ENCODE results near the gene SIK2. TPM values are rescaled to one million over a fixed set of nuclear protein-coding genes. Genes with fewer than 3 reads are reported as not detected.

The SIK2 gene
- total RNA-seq, 1 experiment from 2014 or later, result 9.0 TPM

DNA sequence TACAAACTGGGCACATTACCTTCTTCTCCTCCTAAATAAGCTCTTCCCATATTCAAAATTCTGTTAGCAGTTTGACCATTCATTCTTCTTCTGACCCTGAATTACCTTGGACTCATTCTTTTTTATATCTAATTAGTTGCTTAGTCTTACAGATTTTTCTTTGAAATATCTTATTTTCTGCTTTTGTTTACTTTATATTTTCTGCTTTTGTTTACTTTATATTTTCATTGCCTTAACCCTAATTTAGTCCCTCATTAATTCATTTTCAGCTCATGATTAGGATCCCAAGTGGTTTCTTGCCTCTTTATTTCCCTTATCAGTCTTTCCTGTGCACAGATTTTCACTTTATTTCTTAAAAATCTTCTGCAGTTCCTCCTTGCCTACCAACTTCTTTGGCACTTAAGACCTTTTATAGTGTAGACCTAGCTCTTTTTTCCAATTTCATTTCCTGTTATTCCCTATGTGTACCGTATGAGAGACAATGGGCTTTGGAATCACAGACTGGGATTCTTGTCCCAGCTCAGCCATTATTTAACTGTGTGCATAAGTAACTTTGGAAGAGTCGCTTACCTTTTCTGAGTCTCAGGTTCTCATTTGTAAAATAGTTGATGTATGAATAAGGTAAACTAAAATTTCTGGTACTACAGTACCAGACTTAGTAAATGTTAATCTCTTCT is 39.2 kb downstream of the SIK2 start:
- intact Hi-C loops (cut with micrococcal nuclease), result no loop called here

DNA sequence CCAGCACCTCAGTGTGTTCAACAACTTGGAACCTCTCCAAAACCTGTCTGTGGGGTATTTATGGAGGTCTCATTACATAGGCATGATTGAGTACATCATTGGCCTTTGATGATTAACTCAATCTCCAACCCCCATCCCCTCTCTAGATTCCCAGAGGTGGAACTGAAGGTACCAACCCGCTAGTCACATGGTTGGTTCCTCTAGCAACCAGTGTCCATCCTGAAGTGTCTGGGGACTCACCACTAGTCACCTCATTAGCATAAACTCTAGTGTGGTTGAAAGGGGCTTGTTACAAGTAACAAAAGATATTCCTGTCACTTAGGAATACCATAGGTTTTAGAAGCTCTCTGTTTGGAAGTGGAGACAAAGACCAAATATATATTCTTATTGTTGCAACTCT is 40.3 kb downstream of the SIK2 start:
- no peak overlapping the region for H3K4me2 ChIP-seq (ENCODE audit: low read length)
- no peaks in the 10 kb centered on the region; the same call in 1 of the 2 replicates for H3K36me3 ChIP-seq (ENCODE audit: low read depth, low read length)
- BruUV-seq (replicated peaks), result no TSS peak
- no peaks in the 10 kb centered on the region for H3K27me3 ChIP-seq (ENCODE audit: low read length)
- POLR2A ChIA-PET (ENCODE audit: unreplicated experiment), result no interaction called here
- CTCF ChIA-PET, result no interaction called here
- no peaks in the 10 kb centered on the region for H3K9me3 ChIP-seq (ENCODE audit: low read length)
- no peaks in the 10 kb centered on the region for H3K4me1 ChIP-seq (ENCODE audit: insufficient read depth, low read length)
- TF ChIP-seq EZH2phosphoT487 (IDR thresholded peaks at IDR 0.05; ENCODE audit: borderline replicate concordance, low read length) (no peak), EZH2 (IDR thresholded peaks at IDR 0.05; ENCODE audit: low read length, unreplicated experiment) (no peak)
- TF ChIP-seq, protein P1, sequence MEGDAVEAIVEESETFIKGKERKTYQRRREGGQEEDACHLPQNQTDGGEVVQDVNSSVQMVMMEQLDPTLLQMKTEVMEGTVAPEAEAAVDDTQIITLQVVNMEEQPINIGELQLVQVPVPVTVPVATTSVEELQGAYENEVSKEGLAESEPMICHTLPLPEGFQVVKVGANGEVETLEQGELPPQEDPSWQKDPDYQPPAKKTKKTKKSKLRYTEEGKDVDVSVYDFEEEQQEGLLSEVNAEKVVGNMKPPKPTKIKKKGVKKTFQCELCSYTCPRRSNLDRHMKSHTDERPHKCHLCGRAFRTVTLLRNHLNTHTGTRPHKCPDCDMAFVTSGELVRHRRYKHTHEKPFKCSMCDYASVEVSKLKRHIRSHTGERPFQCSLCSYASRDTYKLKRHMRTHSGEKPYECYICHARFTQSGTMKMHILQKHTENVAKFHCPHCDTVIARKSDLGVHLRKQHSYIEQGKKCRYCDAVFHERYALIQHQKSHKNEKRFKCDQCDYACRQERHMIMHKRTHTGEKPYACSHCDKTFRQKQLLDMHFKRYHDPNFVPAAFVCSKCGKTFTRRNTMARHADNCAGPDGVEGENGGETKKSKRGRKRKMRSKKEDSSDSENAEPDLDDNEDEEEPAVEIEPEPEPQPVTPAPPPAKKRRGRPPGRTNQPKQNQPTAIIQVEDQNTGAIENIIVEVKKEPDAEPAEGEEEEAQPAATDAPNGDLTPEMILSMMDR (conservative IDR thresholded peaks at IDR 0.05; ENCODE audit: low read depth, low read length), result no peak
- no peaks in the 10 kb centered on the region for H3K9me2 ChIP-seq (replicated peaks; ENCODE audit: low read length)
- H3K27ac ChIP-seq (ENCODE audit: low read length), result no peak overlapping the region
- H3F3A ChIP-seq (ENCODE audit: low read length, unreplicated experiment), result no peaks in the 10 kb centered on the region
- H3K4me3 ChIP-seq (ENCODE audit: low read length), result no peak overlapping the region
- no peak overlapping the region for H3K9ac ChIP-seq (ENCODE audit: low read length)
- H3K79me2 ChIP-seq (ENCODE audit: low read length), result no peaks in the 10 kb centered on the region
- no peak overlapping the region for H2AFZ ChIP-seq (ENCODE audit: low read length)
- DNase-seq, result no peak
- intact Hi-C loops (cut with micrococcal nuclease), result no loop called here
- ATAC-seq, result no peak
- no peaks in the 10 kb centered on the region for H4K20me1 ChIP-seq (ENCODE audit: low read length)

More for the DNA sequence above, 39.2 kb downstream of the SIK2 start:
- DNase-seq, result no peak
- no peak for ATAC-seq
- TF ChIP-seq EZH2phosphoT487 (IDR thresholded peaks at IDR 0.05; ENCODE audit: borderline replicate concordance, low read length) (no peak), EZH2 (IDR thresholded peaks at IDR 0.05; ENCODE audit: low read length, unreplicated experiment) (no peak)
- TF ChIP-seq, protein P1 (conservative IDR thresholded peaks at IDR 0.05; ENCODE audit: low read depth, low read length), result no peak
- H3K9me3 ChIP-seq (ENCODE audit: low read length), result no peaks in the 10 kb centered on the region
- ChIA-PET CTCF (no interaction called here), POLR2A (ENCODE audit: unreplicated experiment) (interaction anchor here (0.7 kb wide), 1 partner anchor 523 kb away, joined by 5 read pairs; the partner anchor contains the start of gene IL18)
- no peaks in the 10 kb centered on the region for H4K20me1 ChIP-seq (ENCODE audit: low read length)
- no peaks in the 10 kb centered on the region for H3K9me2 ChIP-seq (replicated peaks; ENCODE audit: low read length)
- H3K4me1 ChIP-seq (ENCODE audit: insufficient read depth, low read length), result no peaks in the 10 kb centered on the region
- BruUV-seq (replicated peaks), result no TSS peak
- no peaks in the 10 kb centered on the region for H3K27me3 ChIP-seq (ENCODE audit: low read length)
- no peak overlapping the region for H3K27ac ChIP-seq (ENCODE audit: low read length)
- H3F3A ChIP-seq (ENCODE audit: low read length, unreplicated experiment), result no peaks in the 10 kb centered on the region
- no peak overlapping the region for H3K4me2 ChIP-seq (ENCODE audit: low read length)
- H3K79me2 ChIP-seq (ENCODE audit: low read length), result no peaks in the 10 kb centered on the region
- no peak overlapping the region for H3K9ac ChIP-seq (ENCODE audit: low read length)
- H2AFZ ChIP-seq (ENCODE audit: low read length), result no peak overlapping the region
- no peak overlapping the region for H3K4me3 ChIP-seq (ENCODE audit: low read length)
- H3K36me3 ChIP-seq (ENCODE audit: low read depth, low read length), result no peaks in the 10 kb centered on the region; the same call in 1 of the 2 replicates

DNA sequence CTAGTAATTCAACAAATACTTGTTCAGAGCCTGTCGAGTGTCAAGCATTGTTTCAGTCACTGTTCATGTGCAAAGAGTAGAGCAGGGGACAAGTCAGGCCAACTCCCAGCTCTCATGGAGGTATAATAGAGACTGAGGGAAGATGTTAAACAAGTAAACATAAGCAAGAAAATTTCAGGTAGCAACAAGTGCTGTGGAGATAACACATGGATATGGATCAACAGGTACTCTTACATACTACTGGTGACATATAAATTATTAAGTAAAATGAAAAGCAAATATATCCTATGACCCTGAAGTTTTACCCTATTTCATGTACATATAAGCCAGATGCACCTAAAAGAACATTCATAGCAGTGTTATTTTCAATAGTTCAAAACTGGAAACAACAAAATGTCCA is 42.7 kb downstream of the SIK2 start:
- H3K36me3 ChIP-seq (ENCODE audit: low read depth, low read length), result no peaks in the 10 kb centered on the region; the same call in 1 of the 2 replicates
- no TSS peak for BruUV-seq (replicated peaks)
- CTCF ChIA-PET, result no interaction called here
- H3K9me3 ChIP-seq (ENCODE audit: low read length), result no peaks in the 10 kb centered on the region
- H3K4me3 ChIP-seq (ENCODE audit: low read length), result no peak overlapping the region
- POLR2A ChIA-PET (ENCODE audit: unreplicated experiment), result no interaction called here
- no peak for DNase-seq
- no peaks in the 10 kb centered on the region for H3K9me2 ChIP-seq (replicated peaks; ENCODE audit: low read length)
- TF ChIP-seq EZH2 (IDR thresholded peaks at IDR 0.05; ENCODE audit: low read length, unreplicated experiment) (no peak), EZH2phosphoT487 (IDR thresholded peaks at IDR 0.05; ENCODE audit: borderline replicate concordance, low read length) (no peak)
- no peak overlapping the region for H3K4me2 ChIP-seq (ENCODE audit: low read length)
- H3F3A ChIP-seq (ENCODE audit: low read length, unreplicated experiment), result no peaks in the 10 kb centered on the region
- no peaks in the 10 kb centered on the region for H3K79me2 ChIP-seq (ENCODE audit: low read length)
- no peaks in the 10 kb centered on the region for H4K20me1 ChIP-seq (ENCODE audit: low read length)
- intact Hi-C loops (cut with micrococcal nuclease), result no loop called here
- H3K27me3 ChIP-seq (ENCODE audit: low read length), result no peaks in the 10 kb centered on the region
- no peak for ATAC-seq
- no peaks in the 10 kb centered on the region for H3K4me1 ChIP-seq (ENCODE audit: insufficient read depth, low read length)
- H3K27ac ChIP-seq (ENCODE audit: low read length), result no peak overlapping the region
- no peak overlapping the region for H2AFZ ChIP-seq (ENCODE audit: low read length)
- H3K9ac ChIP-seq (ENCODE audit: low read length), result no peak overlapping the region

Data from PC-3 (cell line).